Erythroblast (primary cell): Measurements from ENCODE around the gene C22orf39.
"Not testable (repeated sequence)": the region's sequence is repeated elsewhere in the genome, so short reads cannot be mapped to it uniquely, and the experiment has no call there.

Experiments used
- DNase-seq, 2 experiments: peaks; one replicate each; lab custom pipeline; 2025; lab: John Stamatoyannopoulos, UW
- GATA1 ChIP-seq: IDR thresholded peaks from 2 replicates; pipeline ENCODE4 v1.6.1; 2011; ENCODE audit warnings: low read depth, mild to moderate bottlenecking, control low read depth, low read length, moderate library complexity
- POLR2A ChIP-seq: IDR thresholded peaks from 2 replicates; pipeline ENCODE4 v1.6.1; 2011; ENCODE audit warnings: mild to moderate bottlenecking, low read length

C22orf39 gene

GRCh38 chr22:19438298-19438697 is 9.2 kb downstream of the C22orf39 start:
- DNase-seq: no peak
- TF ChIP-seq GATA1 (no peak), POLR2A (no peak)

- not testable (repeated sequence) for DNase-seq
These were observed 10.9 kb downstream of the C22orf39 start for GRCh38 chr22:19436444-19437161.

DNA sequence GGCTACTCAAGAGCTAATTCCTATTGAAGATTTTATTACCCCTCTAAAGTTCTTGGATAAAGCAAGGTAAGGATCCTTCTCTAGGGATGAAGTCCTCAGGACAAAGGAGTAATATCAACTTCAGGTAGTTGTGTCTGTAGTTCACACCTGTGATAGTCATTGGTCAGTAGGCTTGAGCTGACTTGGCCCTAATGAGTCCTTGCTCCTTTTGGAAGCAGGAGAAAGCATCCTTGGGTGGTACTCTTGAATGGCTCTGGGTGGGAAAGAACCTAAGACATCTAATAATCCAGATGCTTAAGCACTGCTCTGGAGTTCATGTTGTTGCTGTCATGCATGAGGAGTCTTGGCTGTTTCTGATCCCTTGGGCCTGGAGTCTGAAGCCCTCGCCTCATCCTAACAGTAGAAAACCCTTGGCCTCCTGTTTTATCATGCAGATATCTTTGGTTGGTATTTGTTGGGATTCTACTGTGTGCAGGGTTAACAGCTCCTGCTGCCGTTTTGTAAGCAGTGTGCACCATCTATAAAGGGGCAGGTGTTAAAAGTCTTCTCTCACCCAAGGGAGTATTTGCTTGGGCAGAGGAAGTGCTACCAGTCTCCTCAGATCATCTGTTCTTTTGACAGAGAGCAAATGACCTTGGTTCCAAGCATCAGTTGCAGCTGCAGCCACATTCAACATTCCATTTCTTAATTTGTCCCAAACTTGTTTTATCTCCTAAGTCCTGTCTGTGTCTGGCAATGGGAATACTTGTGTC is 12.5 kb downstream of the C22orf39 start:
- TF ChIP-seq GATA1 (no peak), POLR2A (no peak)
- DNase-seq: no peak

DNA sequence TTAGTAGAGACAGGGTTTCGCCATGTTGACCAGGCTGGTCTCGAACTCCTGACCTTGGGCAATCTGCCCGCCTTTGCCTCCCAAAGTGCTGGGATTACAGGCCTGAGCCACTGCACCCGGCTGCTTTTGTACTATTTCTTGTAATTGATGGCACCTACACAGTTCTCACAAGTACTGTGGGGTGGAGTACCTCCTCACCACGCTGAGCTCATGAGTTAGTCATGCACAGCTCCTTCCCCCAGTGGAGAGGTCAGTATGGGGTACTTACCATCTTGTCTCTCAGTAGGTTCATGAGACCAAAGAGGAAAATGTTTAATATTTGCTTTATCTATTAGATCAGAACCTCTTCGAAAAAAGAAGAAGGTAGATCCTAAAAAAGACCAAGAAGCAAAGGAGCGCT is 13.1 kb downstream of the C22orf39 start:
- TF ChIP-seq GATA1 (no peak), POLR2A (no peak)
- no peak for DNase-seq

GRCh38 chr22:19432133-19432851 is 15.2 kb downstream of the C22orf39 start, which contains the start of gene MRPL40:
Gene MRPL40 (plus strand): TSS chr22:19432545. CDS start chr22:19432555, 10 bp downstream.
- TF ChIP-seq GATA1 (no peak), POLR2A (peak; percentile 99)
- DNase-seq: peak; percentile 97

DNA sequence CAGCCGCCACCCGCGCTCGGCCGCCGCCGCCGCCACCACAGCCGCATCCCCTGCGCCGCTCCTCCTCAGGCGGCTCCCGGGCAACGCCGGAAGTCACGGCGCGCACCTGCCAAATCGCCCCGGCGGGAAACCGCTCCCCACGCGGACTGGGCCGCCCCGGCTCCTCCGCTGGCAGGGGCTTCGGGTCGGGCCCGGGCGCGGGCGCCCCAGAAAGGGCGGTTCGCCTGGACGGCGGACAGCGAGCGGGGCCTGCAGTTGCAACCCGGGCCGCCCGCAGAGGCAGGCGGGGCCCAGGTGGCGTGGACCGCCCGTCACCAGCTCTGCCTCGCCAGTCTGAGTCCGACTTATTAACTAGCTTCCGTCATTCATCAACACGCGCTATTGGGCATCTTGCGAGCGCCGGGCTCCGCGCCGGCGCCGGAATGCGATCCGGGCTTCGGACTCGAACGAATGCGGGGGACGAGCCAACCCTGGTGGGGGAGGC is 15.8 kb downstream of the C22orf39 start, which contains the start of gene HIRA:
Gene HIRA (minus strand): TSS at position 85 of the 484 bp plus-strand sequence. CDS start 257 bp downstream, outside the sequence.
- peak; percentile 86 to 92 for DNase-seq
- TF ChIP-seq GATA1 (no peak), POLR2A (no peak)

GRCh38 chr22:19430890-19431541 is 16.5 kb downstream of the C22orf39 start:
- peak; percentile 82 to 83 for DNase-seq
- TF ChIP-seq POLR2A (no peak), GATA1 (no peak)

- DNase-seq: peak; percentile 91 to 93
- peak; percentile 84 for TF ChIP-seq POLR2A
- TF ChIP-seq GATA1: no peak
These were observed 17.3 kb downstream of the C22orf39 start for GRCh38 chr22:19429950-19430889.

DNA sequence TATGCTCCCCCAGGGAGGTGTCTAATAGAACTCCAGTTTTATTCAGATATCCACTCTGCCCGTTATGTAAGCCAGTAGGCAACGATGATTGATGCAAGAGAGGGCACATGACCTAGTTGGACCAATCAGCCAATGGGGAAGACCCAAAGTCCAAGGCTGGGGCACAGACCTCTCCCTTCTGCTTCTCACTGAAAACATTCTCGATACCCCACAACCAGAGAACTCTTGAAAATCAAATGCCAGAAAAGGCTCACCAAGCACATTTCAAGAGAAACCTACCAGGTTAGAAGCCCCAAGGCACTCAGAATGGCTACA is 23.4 kb downstream of the C22orf39 start:
- no peak for TF ChIP-seq POLR2A
- TF ChIP-seq GATA1: no peak
- no peak for DNase-seq

DNA sequence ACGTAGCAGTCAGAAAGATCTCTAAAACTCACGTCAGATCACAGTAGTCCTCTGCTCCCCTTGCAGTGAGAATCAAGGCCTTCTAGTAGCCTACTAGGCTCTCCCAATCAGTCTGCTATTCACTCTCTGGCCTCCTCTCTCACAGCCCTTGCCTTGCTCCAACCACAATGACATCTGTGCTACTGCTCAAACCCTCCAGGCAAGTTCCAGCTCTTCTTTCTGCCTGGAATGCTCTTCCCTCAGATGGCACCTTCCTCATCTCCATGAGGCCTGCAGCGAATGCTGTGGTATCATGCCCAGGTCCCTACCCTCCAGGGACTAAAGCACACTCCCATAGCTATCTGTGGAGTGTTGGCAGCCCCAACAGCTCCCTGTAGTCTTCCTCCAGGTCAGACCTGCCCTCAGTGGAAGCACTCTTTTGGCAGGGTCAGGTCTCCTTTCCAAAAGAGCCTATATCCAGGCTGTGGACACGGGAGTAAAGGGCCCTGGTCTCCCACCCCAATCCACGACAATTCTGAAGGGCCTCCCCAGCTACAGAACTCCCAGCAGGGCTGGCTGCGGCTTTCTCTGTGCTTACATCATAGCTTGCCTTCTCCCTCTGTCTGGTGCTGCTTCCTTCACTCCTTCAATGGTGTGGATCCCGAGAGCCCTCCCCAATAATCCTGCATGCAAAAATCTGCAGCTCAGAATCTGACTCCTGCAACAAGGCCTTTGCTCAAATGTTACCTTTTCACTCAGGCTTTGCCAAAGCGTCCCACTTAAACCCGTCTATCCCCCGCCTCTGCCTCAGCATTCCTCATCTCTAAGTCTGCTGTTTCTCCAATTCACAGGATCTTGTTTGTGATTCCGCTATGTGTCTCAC is 24.8 kb downstream of the C22orf39 start:
- no peak for TF ChIP-seq POLR2A
- no peak for TF ChIP-seq GATA1
- DNase-seq: no peak

GRCh38 chr22:19420321-19420720 is 27.2 kb downstream of the C22orf39 start:
- no peak for DNase-seq
- no peak for TF ChIP-seq POLR2A
- no peak for TF ChIP-seq GATA1

GRCh38 chr22:19419464-19420178 is 27.9 kb downstream of the C22orf39 start:
- TF ChIP-seq GATA1 (no peak), POLR2A (no peak)
- DNase-seq: peak; percentile 79 to 96
